Hepatocyte (in vitro differentiated cells): ENCODE results near the gene EEF2K.

Experiments
- EZH2 ChIP-seq: fragments of 200-600 bp; sonication (generic); IDR thresholded peaks from 2 replicates; pipeline ENCODE4 v1.6.1; 2016; ENCODE audit warnings: antibody characterized with exemption, mild to moderate bottlenecking, borderline replicate concordance
- TF ChIP-seq, protein P1 (sequence below): fragments of 200-600 bp; sonication (generic); IDR thresholded peaks from 2 replicates; pipeline ENCODE4 v1.5.1; 2016; ENCODE audit warnings: antibody characterized with exemption, mild to moderate bottlenecking; ENCODE audit not compliant: poor library complexity

DNA sequence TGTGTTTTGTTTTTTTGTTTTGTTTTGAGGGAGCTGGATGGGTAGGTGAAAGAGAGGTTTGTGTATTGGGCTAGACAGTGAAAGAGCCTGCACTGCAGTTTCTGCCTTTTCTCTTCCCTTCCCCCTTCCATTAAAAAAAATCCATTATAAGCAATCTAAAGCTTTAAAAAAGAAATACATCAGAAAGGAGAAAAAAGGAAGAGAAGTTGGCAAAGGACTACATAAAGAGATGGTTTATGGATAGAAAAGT is 10.7 kb upstream of the EEF2K start:
- TF ChIP-seq, protein P1, sequence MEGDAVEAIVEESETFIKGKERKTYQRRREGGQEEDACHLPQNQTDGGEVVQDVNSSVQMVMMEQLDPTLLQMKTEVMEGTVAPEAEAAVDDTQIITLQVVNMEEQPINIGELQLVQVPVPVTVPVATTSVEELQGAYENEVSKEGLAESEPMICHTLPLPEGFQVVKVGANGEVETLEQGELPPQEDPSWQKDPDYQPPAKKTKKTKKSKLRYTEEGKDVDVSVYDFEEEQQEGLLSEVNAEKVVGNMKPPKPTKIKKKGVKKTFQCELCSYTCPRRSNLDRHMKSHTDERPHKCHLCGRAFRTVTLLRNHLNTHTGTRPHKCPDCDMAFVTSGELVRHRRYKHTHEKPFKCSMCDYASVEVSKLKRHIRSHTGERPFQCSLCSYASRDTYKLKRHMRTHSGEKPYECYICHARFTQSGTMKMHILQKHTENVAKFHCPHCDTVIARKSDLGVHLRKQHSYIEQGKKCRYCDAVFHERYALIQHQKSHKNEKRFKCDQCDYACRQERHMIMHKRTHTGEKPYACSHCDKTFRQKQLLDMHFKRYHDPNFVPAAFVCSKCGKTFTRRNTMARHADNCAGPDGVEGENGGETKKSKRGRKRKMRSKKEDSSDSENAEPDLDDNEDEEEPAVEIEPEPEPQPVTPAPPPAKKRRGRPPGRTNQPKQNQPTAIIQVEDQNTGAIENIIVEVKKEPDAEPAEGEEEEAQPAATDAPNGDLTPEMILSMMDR, result no peak
- no peak for TF ChIP-seq EZH2
